ENCODE results near the gene KIF1C. TPM values are rescaled to one million over a fixed set of nuclear protein-coding genes. Genes with fewer than 3 reads are reported as not detected.

KIF1C gene
- polyA plus RNA-seq, 4 donors = 77.1 to 93.7 (median 87.7) TPM

DNA sequence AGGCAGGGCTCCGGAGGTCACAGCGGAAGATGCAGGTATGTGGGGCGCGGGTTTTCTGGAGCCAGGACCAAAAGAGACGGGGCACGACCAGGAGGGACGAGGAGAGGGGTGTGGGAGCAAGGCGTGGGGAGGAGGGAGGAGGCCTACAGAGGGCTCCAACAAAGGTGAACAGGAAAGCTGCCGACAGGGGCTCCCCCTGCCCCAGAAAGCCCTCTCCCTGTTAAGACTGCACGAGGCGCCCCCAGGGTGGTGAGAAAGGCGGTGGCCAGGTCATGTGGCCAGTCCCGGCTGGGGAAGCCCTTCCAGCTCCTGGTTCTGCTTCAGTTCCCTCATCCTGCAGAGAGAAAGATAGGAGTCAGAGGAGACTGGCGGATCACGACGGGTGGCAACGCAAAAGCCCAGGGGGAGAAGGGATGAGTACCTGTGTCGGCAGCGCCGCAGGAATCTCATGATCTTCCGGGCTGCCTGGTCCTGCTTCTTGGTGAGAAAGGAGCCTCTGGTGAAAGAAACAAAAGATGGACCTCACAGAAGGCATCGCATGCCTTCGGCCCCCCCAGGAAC is 29.2 kb upstream of the KIF1C start:
- peak in 1 of 4 donors; percentile 27 for DNase-seq (ENCODE audit: low read depth in 4 of 4, low spot score in 2 of 4)

DNA sequence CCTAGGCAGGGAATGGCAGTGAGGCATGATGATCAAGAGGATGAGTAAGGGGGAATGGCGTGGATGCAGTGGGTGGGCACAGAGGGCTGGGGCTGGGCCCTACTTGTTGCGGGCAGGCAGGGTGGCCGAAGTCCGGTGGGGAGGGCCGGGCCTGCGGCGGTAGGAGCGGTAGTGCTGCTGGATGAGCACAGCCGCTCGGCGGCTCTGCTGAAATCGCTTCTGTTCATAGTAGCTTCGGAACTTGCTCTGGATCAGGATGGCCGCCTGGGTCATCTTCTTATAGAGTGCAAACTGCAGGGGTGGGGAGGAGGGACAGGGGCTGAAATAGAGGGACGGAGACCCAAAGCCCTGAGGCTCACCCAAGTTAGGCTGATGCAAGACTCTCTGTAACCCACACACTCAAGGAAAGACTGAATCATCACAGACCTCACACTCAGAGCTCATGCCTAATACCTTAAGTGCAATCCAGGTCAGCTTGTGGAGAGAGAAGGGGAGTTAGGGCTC is 28.7 kb upstream of the KIF1C start:
- no peak for DNase-seq (ENCODE audit: low read depth in 4 of 4, low spot score in 2 of 4)

GRCh38 chr17:4969551-4970173 is 28.1 kb upstream of the KIF1C start:
- no peak for DNase-seq (ENCODE audit: low read depth in 4 of 4, low spot score in 2 of 4)

- DNase-seq (ENCODE audit: low read depth in 4 of 4, low spot score in 2 of 4) = no peak
Observed at GRCh38 chr17:4970273-4970672, 27.5 kb upstream of the KIF1C start.

GRCh38 chr17:4971826-4972225 is 25.9 kb upstream of the KIF1C start:
- no peak for DNase-seq (ENCODE audit: low read depth in 4 of 4, low spot score in 2 of 4)

GRCh38 chr17:4972322-4972721 is 25.4 kb upstream of the KIF1C start:
- no peak for DNase-seq (ENCODE audit: low read depth in 4 of 4, low spot score in 2 of 4)

DNA sequence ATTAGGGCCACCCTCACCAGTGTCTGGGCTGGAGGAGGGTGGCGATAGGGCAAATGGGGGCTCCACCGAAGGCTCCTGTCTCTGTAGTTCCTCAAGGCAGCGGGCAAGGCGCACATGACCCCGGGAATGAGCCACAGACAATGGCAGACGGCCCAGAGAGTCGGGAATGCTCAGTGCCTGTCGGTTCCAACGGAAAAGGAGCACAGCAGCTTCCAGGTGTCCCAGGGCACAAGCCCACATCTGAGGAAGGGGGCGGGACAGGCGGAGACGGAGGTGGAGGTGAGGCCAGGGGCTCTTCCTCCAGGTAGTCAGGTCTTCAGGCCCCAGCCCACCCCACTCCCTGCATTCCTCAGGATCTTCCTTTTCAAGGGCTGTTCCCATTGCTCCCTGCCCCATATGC is 25.0 kb upstream of the KIF1C start:
- DNase-seq (ENCODE audit: low read depth in 4 of 4, low spot score in 2 of 4) = no peak

DNA sequence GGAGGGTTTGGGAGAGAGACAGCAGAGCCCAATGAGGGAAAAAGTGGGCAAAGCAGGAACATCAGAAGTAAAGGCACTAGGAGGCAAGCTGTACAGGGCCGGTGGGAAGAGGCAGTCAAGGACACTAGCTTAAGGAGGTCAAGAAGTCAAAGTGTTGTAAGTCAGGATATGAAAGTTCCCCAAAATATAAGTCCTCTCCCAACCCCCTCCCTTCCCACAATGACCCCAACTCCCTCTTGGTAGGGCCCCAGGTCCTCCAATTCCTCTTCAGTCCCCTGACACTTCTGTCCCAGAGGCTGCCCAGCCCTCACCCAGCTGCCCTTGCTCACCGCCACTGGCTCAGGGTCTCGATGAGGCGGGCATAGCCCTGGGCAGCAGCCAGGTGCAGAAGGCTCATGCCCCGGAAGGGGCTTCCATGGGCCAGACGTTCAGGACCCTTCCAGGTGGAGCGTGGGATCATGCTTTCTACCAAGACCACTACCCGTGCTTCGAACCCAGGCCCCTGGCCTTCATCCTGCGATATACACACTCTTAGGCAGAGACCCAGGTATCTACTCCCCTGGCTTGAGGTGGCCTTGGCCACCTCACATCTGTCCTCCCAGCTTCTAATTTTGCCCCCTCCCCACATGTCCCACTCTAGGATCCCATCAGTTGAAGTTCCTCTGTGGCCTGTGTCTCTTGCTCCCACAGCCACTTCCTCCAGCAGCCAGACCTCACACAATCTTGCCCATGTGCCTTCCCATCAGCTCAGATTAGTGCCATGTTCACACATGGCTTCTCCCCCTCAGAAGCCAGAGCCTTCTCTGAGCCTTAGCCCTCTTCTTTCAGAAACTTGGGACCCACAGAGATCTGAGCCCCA is 24.3 kb upstream of the KIF1C start:
- DNase-seq (ENCODE audit: low read depth in 4 of 4, low spot score in 2 of 4) = no peak

- no peak for DNase-seq (ENCODE audit: low read depth in 4 of 4, low spot score in 2 of 4)
Observed at GRCh38 chr17:4974115-4974670, 23.6 kb upstream of the KIF1C start.

- no peak for DNase-seq (ENCODE audit: low read depth in 4 of 4, low spot score in 2 of 4)
Observed at GRCh38 chr17:4978726-4979125, 19.0 kb upstream of the KIF1C start.

DNA sequence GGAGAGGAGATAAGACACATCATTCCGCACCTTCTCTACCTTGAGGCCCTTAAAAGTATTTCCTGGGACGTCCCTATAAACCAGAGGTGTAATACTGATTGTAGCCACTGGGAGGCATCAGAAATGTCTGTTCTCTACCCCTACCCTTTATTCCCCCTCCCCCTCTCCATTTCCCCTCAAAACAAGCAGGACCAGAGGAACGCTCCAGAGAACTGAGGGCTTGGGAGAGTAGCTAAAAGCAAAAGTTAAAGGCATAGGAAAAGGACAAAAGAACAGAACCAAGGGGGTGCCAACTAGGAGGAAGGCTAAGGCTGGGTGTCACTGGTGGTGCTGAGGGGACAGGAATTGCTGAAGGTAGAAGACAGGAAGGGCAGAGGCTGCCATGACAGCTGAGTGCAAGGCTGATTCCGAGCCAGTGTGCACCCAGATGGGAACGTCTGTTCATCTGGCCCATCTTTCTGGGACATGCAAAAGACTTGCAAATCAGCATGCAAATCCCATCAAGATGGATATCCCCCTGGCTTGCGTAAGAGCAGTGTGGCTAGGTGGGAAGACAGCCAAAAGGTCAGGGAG is 17.0 kb upstream of the KIF1C start:
- no peak for DNase-seq (ENCODE audit: low read depth in 4 of 4, low spot score in 2 of 4)

GRCh38 chr17:4982305-4982704 is 15.4 kb upstream of the KIF1C start:
- DNase-seq (ENCODE audit: low read depth in 4 of 4, low spot score in 2 of 4) = no peak

DNA sequence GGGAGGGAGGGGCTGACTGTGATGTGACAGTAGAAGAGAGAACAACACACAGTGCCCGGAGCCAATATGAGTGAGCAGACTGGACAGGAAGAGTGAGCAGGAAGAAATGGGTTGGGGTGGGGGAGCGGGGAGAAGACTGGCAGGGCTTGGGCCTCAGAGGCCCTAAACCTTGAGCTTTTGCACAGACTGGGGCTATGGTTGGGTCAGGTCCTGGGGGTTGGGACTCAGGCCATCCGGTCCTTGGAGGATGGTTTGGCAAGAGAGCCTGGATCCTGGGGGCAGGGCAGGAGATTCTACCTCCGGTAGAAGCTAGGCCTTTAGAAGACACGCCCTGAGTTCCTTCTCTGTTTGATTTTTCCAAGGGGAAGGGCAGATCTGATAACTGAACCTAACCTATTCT is 11.3 kb upstream of the KIF1C start:
- no peak for DNase-seq (ENCODE audit: low read depth in 4 of 4, low spot score in 2 of 4)

DNA sequence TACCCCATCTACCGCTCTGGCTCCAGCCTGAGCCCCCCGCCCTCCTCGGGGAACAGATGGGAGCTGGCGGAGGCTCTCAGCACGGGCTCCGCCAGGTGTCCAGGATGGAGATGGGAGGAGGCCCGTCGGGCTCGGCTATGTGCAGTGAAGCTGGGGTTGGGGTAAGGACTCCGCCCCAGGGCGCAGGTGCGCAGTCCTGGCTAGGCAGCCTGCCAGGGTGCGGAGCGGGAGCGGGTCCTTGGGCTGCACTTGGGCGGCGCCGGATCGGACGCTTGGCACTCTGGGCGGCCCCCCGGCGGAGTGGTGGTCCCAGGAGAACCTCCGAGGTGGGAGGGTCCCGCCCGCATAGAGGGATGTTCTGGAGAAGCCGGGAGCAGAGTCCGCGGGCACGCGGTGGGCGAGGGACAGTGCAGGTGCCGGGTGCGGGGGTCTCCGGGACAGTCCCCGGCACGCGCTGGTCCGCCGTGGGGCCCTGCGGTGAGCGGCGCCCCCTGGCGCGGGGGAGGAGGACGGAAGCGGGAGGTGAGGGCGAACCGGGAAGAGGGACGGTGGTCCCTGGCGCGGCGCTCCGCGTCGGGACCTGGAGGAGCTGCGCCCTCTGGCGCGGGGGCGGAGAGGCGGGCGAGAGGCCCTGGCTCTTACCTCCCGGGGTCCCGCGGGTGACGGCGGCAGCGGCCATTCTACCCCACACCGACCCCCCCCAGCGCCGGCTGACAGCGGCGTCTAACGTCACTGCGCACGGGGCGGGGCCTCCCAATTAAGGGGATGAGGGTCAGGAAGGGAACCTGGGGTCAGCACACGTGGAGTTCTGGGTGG is 10.6 kb upstream of the KIF1C start, which contains the start of gene CAMTA2:
CAMTA2 (minus strand) TSS at position 725 of the 816 bp plus-strand sequence. CDS start 1,453 bp downstream, outside the sequence.
- DNase-seq (ENCODE audit: low read depth in 4 of 4, low spot score in 2 of 4) = no peak

DNA sequence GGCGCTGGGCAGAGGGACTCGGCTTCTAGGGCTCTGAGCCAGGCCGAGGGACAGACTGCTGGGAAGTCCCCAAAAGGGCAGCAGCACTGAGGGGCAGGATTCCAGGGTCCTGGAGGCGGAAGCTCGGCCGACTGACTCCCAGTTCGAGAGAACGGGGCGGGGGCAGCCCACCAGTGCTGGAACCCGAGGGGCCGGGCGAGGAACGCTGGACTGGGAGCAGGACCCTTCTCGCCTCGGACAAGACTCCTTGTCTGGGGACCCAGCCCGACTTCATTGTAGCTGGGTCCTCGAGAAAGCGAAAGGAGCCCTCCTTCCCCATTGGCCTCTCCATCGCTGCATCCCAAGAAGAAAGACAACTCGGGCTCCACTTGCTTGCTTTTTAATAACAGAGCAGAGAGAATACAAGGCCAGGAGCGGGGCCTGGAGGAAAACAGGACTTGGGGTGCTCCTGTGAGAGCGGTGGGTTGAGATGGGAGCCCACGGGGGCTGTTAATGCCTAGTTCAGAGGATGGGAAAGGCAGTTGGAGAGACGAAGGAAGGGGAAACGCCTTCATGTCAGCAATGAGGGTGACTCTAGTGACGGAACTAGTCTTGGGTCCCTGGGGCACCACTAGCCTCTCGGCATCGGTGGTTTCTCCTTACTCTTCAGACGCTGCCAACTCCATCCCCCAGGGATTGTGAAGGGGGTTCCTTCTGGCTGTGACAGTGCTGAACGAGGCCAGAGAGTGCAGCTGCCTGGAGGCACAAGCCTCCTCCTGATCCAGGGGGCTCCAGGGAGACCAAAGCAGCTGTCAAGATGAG is 9.8 kb upstream of the KIF1C start:
- no peak for DNase-seq (ENCODE audit: low read depth in 4 of 4, low spot score in 2 of 4)

- DNase-seq (ENCODE audit: low read depth in 4 of 4, low spot score in 2 of 4) = no peak
Observed at GRCh38 chr17:4994081-4994595, 3.6 kb upstream of the KIF1C start.

DNA sequence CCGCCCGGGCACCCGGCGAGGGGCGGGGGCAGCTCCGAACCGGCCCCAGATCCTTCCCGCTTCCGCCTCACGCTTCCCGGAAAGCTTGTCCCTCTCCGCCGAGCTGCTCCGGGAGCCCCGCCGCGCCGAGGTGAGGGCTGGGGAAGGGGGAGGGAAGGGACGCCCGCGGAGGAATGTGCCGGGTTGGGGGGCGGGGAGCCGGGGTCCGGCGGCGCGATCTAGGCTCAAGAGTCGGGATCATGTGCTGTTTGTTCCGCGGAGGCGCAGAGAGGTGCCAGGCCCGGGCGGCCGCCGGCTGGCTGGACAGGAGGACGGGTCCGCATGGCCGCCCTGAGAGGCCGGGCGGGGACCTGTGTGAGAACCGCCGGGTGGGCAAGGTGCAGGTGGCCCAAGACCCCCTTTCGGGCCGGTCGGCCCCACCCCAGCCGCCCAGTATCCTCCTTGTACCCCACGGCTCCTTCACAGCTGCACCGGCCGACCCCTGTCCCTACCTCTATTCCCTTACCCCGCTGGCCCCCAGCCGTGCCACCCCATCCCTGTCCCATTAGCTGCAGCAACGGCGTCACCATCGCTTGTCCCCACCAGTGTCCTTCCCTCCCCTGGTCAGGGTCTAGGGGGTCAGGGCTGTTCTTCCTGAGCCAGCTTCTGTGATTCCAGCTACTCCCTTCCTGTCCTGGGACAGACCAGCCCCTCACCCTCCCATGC is 429 bp downstream of the KIF1C start:
- peak in 1 of 4 donors; percentile 24 for DNase-seq (ENCODE audit: low read depth in 4 of 4, low spot score in 2 of 4)

GRCh38 chr17:4998732-4999429 is 1.1 kb downstream of the KIF1C start:
- DNase-seq (ENCODE audit: low read depth in 4 of 4, low spot score in 2 of 4) = no peak
